ENCODE measurements around the gene OPCML. TPM values are rescaled to one million over a fixed set of nuclear protein-coding genes. Genes with fewer than 3 reads are reported as not detected.

OPCML gene
- polyA plus RNA-seq, 4 donors, result 14.9 to 18.5 (median 15.9) TPM

DNA sequence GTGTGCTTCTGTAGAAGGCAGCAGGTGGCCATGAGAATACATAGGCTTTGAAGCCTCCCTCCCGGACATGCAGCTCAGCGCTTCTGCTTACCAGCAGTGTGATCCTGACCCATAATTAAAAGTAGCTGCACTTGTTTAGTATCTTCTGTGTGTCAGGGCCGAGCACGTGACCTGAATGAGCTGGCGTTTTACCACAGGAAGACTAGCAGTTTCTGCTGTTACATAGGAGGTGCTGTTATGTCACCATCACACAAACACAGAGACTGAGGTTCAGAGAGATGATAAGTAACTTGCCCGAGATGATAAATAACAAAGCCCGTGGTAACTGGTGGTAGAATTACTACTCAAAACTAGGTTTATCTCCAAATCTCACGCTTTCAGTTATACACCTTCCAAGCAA is 329.5 kb downstream of the OPCML start:
- DNase-seq (ENCODE audit: low read depth in 4 of 4, low spot score in 3 of 4), result no peak

DNA sequence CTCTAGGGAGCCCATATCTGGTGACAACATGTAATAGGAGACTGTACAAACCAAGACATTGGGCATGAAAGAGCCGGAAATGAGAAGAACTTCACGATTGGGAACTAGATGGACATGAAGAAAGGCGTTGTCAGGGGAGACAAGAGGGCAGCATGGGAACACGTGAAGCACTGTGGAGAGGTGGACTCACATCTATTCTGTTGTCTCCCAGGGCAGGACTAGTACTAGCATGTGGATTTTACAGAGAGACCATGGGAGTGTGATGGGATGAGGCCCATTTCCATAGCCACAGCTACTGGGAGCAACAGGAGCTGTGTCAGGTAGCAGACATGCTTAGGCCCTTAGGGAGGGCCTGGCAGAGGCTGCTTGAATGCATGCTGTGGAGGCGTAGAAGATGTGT is 333.9 kb downstream of the OPCML start:
- no peak for DNase-seq (ENCODE audit: low read depth in 4 of 4, low spot score in 3 of 4)

DNA sequence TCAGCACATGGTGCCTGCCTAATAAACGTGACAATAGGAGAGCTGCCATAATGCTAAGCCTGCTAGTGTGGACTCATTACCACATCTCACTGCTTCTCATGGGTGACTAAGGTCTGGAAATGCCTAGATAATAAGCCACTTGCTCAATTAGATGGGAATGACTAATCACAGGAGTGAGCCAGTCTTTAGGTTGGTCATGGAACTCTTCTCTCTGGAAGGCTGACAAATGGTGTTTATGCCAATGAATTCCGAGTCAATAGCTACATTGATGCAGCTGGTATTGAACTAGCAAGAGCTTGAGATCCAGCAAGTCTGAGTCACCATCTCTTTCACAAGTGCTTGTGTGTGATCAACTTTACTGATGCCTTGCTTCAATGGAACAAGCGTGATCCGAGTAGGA is 334.9 kb downstream of the OPCML start:
- no peak for DNase-seq (ENCODE audit: low read depth in 4 of 4, low spot score in 3 of 4)

DNA sequence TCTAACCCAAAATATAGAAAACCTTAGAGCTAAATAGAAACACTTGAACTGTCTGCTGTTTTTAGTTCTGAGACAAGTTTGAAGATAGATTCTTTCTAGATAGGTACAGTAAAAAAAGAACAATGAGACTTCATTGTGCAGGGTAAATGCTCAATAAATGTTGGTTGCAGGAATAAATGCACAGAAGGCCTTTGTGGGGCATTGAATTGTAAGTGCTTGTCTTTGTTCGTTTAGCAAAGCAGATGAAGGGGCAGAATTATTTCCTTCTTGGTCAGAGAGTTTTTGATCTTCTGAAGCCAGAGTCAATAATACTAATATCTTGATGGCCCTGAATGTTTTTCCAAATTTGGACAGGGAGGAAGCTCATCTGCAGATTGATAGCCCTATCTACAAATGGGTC is 340.4 kb downstream of the OPCML start:
- no peak for DNase-seq (ENCODE audit: low read depth in 4 of 4, low spot score in 3 of 4)

DNA sequence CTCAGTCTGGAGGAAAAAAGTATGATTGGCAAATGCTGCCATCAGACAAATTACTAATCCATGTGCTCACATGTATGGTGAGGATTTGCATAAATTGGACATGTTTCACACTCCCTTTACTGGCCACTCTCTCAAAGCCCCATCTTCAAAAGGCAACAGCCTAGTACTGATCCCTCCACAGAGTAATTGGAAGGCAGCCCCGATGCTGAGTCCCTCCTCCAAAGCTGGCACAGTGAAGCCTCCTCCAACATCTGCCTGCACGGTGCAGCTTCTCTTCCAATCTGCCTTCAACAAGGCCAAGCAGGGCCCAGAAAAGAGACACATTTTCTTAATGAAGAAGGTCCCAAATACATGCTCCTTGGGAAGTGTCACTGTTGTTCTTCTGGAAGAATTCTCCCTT is 350.6 kb downstream of the OPCML start:
- DNase-seq (ENCODE audit: low read depth in 4 of 4, low spot score in 3 of 4), result no peak

DNA sequence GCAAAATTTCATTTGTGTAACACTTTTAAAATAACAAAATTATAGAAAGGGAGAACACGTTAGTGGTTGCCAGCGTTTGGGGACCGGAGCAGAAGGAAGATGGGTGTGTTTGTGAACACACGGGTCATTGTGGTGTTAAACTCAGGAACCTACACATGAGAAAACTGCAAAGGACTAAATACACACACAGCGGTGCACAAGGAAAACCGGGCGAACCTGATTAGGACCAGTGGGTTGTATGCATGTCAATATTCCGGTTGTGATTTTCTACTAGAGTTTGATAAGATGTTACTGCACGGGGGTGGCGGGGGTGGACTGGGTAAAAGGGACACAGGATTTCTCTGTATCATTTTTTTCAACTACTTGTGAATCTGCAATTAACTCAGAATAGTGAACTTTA is 351.2 kb downstream of the OPCML start:
- DNase-seq (ENCODE audit: low read depth in 4 of 4, low spot score in 3 of 4), result no peak

DNA sequence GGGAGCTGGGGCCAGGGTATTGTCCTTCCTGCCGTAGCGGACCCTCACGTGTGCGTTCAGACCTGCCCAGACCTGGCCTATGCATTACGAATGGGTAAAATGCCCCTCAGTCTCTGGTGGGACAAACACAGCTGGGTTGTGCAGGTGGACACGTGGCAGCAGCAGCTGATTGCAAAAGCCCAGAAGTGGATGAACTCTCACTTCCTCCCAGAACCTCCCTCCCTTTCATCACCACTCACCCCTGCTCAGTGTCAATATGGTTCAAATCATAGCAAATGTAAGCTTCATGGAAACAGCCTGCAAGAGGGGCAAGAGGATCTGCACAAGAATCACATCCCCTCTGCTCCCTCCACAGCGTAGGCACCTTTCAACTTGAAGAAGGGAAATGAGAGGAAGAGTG is 352.1 kb downstream of the OPCML start:
- DNase-seq (ENCODE audit: low read depth in 4 of 4, low spot score in 3 of 4), result no peak

DNA sequence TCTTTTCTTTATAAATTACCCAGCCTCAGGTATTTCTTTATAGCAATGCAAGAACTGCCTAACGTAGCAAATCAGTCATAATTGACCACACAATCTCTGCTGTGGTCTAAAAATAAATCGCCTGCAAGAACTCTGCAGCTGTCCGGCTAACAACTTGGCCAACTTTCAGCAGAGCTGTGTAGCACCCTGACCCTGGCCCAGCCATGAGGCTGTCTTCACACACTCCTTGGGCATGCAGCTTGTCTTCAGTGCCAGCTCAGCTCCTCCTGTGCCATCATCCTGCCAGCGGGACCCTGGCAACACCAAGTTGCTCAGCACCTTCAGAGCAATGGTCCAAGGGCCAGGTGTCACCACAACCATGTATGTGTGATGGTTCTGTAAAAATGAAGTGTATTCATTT is 355.6 kb downstream of the OPCML start:
- no peak for DNase-seq (ENCODE audit: low read depth in 4 of 4, low spot score in 3 of 4)

DNA sequence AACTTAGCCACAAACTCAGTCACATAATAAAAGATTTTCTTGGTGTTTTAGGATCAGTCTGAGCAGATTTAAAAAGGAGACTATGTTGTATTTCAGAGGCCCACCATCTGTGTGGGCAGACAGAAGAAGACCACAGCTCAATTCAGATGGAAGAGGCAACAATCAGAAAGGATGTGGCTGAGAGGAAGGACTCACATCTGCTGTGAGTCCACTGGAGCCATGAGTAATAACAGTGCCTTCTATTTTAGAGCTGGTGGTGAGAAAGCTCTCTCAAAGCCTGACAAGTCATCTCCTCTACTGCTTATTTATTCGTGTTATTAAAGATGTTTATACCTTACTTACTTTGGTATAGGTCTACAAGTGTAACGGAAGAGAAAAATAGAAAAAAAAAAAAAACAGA is 357.2 kb downstream of the OPCML start:
- no peak for DNase-seq (ENCODE audit: low read depth in 4 of 4, low spot score in 3 of 4)

DNA sequence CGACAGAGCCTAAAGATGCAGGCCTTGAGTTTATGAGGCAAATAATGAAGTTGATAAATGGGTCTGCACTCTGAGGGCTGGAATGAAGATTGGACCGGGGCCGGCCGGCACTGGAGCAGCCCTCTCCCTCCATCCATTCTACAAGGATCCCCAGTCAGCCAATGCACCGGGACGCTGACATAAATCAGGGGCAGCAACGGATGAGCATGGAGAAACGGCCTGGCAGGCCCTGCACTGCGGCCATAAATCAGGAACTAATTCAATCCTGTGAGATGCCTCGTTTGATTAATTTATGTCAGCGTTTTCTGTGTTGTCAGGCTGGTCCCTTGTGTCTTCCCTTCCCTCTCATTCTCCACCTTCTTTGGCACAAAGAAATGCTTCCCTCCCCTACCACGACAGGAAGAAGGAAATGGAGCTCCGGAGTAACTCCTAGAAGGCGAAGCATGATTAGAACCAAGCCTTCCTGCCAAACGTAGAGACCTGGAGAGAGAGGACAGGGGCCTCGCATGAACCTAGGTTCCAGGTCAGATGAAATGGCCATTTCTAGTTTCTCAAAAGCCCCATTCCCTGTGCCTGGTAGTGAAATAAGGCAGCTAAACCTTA is 358.4 kb downstream of the OPCML start:
- no peak for DNase-seq (ENCODE audit: low read depth in 4 of 4, low spot score in 3 of 4)

DNA sequence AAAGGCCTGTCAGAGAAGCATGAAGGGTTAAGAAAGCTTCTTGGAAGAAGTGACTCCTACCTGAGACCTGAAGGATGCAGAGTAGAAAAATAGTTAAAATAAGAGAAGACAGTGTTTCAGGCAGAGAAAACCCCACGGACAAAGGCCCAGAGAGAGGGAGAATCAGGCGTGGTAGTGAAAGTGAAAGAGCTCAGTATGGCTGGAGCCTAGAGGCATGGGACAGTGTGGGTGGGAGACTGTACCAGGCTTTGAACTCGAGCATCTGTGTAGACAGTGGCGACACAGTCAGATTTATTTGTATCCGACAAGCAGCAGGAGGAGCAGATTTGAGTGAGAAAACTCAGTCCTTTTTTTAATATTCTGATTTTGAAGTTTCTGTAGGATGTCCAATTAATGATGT is 360.0 kb downstream of the OPCML start:
- DNase-seq (ENCODE audit: low read depth in 4 of 4, low spot score in 3 of 4), result no peak

DNA sequence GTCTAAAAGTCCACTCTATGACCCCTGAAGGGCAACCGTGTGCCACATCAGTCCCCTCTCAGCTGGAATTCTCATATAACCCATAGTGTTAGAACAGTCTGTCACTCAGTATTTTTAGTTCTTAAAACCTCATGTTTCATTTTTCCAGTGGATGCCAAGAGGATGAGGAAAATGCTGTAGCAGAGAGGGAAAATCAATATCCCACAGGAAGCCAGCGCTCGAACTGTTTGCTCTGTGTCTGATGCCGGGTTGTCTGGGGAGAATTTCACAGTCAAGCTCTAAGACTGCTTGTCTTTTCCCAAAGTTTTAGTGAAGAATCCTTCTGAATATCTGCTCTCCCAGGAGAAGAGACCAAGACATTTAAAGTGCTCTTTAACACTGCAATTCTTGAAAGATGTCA is 360.9 kb downstream of the OPCML start:
- DNase-seq (ENCODE audit: low read depth in 4 of 4, low spot score in 3 of 4), result no peak

DNA sequence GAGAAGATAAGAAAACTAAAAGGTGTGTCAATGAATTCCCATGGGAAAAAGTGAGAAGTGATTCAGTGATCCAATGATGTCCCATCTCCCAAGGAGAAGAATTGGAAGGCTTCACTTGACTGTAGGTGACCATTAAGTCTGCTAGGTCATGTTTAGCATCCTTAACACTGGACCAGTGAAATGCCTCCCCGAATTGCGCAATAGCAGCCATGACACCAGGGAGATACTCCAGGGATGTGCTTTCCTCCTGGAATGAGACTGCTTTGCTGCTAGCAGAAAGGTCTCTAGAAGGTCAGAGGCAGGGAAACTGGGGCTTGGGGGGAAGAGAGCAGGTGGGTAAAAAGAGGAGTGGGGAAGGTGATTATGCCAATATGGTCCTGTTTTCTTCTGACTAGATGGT is 364.3 kb downstream of the OPCML start:
- DNase-seq (ENCODE audit: low read depth in 4 of 4, low spot score in 3 of 4), result no peak

DNA sequence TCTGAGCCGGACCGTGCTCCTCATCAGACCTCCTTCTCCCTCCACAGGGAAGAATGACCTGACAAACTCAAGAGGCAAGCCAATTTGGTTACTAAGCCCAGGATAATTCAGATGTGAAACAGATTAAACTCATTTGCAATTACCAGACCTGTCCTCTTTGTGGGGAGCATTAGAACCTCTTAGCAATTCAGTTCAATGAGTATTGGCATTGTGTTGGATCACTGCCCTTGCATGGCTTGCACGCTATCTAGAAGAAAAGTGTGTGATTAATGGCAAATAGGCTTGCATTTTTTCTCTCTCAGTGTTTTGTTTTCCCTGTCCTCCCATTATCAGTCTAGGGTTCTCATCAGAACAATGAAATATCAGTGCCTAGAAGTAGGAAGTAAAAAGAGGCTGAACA is 365.6 kb downstream of the OPCML start:
- no peak for DNase-seq (ENCODE audit: low read depth in 4 of 4, low spot score in 3 of 4)

DNA sequence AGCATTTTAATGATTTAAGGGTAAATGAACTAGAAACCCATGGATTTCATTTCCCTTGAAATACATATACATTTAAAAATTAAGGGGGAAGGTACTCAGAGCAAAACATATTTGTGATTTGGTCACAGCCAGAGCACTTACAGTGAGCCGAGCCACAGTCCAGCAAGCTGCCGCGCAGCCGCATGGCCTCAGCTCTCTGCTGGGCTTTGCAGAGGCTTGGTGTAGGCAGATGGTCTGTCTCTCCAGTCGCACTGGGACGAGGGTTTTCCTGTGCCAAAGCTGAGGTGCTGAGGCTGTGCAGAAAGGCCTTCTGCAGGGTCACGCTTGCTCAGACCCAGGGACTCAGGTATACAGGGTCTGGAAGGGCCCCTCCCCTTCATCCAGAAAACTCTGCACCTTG is 367.3 kb downstream of the OPCML start:
- no peak for DNase-seq (ENCODE audit: low read depth in 4 of 4, low spot score in 3 of 4)

DNA sequence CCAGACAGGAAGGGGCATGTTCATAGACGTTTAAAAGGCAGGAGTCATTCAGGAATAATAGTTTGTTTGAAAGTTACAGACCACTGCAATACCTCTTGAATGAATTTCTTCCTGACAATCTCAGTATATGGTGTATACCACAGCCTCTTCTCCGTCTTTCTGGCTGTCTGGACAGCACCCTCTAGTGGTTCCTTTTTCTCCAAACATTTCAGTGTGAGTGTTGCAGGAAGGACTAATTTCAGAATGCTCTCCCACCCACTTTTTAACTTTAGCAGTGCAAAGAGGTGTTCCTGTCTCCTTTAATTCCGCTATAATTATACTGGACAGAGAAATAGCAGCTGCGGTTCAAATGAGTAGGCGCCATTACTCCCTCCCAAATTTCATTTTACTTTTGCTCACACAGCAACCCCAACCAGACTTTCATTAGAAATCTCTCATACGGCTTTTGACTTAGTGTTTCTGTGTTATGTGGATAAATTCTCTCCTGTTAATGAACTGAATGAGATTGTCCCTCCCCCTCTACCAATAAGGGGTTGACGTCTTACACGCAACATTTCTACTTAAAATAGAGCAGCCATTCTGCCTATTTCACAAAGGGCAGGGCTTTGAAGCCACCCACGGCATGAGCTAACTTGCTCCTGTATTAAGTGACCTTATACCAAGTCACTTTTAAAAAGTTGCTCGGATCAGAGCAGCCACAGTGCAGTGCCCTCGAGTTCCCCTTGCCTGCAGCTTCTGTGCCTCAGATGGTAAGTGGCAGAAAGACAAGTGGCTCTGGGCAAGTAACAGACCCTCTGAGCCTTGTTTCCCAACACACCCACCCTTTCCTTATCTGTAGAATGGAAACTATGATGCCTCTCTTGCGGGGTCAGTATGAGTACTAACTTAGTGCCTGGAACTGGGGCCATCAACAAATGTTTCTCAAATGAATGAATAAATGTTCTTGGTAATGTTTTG is 368.6 kb downstream of the OPCML start:
- DNase-seq (ENCODE audit: low read depth in 4 of 4, low spot score in 3 of 4), result peak; percentile 32 to 43 (median 38)

DNA sequence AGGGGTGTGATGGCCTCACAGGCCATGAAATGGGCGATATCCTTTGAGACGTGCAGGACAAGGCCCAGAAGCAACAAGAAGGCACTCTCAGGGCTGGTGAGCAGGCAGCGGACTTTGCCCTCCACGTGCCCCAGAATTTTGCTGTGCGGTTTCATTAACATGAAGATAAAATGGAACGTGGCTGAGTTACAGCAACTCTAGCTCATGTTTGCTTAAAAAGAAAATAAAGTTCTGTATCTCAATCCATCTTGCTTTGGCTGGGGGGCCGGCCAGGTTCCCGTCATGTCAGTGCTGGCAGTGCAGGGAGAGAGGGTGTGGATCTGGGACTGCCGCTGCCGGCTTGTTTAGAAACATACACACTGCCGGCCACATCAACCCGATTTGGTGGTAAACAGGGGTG is 370.1 kb downstream of the OPCML start:
- DNase-seq (ENCODE audit: low read depth in 4 of 4, low spot score in 3 of 4), result no peak

DNA sequence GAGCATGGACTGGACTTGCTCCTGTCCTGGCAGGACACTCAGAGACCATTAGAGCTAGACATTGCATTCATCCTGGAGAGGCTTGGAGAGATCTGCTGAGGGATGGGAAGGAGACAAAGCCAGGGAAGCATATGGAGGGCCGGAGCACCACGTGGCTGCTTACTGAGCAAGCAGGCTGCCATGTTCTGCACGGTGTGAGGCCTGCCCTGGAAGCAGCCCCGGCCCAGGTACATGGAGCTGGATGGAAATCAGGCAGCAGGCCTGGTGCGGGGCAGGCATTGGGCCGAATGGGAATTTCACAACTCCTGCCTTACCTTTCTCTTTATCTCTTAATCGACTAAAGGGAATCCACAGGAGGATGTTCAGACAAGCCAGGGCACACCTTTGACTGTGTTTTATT is 371.5 kb downstream of the OPCML start:
- no peak for DNase-seq (ENCODE audit: low read depth in 4 of 4, low spot score in 3 of 4)

DNA sequence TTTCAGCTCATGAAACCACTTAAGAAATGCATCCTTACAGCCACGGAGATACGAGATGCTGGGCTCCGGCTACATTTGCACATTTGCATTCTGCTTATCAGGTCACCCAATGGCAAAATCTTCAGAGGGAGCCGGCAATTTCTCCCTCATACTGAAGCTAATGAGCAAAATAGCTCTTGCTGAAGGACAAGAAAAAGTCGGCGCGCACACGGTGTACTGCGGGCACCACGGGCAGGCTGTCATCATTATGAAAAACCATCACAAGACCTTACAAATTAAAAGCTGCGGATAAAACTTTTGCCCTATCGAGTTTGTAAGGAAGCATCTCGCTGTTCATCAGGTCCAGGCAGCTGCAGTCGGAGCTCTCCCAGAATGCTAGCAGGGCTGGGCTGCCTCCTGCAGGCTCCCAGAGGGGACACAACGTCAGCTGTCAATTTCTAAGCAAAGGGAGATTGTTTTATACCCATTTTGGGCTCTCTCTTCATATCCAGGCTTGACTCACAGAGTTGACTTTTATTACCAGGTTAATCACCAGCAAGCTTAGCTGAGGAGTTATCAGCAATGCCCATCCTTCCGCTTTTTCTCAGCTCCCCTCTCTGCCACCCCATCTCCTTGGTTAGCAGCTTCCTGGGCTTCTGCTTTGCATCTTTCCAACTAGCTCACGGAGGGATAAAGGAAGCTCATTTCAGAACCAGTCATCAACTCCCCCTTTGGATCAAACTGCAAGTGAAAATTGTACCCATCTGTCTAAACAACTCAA is 375.1 kb downstream of the OPCML start:
- DNase-seq (ENCODE audit: low read depth in 4 of 4, low spot score in 3 of 4), result no peak

DNA sequence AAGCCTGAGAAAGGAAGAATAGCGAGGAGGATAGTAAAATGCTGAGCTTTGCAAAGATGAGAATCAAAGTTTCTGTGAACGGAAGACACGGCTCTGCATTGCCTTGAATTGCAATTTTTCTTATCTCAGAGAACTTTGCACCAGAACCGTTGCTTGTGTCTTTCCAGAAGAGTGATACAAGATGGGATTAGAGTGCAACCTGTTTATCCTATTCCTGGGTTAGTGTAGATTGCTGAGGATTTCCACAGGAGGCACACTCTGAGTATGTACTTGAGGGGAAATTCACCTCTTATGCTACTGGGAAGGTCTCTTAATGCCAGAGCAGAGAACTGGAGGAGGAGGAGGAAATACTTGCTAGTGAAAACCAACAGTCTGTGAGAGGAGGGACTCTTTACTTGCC is 377.5 kb downstream of the OPCML start:
- DNase-seq (ENCODE audit: low read depth in 4 of 4, low spot score in 3 of 4), result no peak

DNA sequence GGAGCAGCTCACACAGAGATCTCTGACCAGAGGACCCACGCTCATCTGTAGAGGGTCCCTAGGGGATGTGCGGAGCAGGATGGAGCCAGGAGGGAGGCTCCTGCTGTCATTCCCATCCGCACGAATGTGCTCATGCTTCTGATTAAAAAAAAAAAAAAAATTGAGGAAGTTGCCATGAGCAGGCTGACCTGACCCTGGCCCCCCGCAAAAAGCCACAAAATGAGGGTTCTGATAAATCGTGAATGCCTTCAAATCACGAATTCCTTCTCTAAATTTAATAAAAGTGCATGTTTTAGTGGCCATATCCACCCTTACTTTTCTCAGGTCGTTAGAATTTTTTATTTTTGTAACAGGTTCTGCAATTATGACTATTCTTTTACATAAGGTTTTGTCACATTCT is 378.2 kb downstream of the OPCML start:
- no peak for DNase-seq (ENCODE audit: low read depth in 4 of 4, low spot score in 3 of 4)

DNA sequence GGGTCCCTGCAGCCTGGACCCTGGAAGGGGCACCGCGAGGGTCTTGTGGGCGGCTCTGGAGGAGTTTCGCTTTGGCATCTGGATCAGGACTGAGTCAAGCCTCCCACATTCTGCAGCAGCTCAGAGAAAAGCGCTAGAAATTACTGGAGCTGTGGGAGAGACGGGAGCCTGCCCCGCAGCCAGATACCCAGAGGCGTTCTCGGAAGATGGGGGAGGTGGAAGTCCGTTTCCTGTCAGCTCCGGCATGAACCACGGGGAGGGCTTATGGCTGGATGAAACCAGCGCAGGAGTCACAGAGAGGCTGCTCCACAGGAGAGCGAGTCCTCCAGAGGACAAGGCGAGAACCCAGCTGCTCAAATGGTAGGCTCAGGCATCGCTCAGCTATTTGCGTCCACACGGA is 379.3 kb downstream of the OPCML start:
- DNase-seq (ENCODE audit: low read depth in 4 of 4, low spot score in 3 of 4), result no peak
